ENCODE results near the gene CABYR.

DNA sequence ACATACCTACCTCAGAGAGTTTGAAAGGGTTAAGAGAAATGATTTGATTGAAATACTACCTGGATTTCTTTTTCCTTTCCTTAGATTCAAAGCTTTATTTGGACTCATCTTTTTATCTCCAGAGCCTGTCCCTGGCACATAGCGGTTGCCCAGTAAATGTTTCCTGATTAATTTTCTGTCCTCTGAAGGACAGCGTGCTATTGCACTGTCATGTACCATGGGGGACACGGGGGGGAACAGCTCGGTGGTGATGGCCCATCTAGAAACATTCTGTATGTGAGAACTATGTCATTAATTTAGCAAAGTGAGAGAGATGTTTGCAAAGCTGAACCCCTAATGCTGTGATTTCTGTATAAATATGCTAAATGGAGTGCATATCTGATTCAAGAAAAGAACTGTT is 26.4 kb upstream of the CABYR start:
- TF ChIP-seq, protein P1, sequence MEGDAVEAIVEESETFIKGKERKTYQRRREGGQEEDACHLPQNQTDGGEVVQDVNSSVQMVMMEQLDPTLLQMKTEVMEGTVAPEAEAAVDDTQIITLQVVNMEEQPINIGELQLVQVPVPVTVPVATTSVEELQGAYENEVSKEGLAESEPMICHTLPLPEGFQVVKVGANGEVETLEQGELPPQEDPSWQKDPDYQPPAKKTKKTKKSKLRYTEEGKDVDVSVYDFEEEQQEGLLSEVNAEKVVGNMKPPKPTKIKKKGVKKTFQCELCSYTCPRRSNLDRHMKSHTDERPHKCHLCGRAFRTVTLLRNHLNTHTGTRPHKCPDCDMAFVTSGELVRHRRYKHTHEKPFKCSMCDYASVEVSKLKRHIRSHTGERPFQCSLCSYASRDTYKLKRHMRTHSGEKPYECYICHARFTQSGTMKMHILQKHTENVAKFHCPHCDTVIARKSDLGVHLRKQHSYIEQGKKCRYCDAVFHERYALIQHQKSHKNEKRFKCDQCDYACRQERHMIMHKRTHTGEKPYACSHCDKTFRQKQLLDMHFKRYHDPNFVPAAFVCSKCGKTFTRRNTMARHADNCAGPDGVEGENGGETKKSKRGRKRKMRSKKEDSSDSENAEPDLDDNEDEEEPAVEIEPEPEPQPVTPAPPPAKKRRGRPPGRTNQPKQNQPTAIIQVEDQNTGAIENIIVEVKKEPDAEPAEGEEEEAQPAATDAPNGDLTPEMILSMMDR (IDR thresholded peaks at IDR 0.05 in 8 of 11, conservative IDR thresholded peaks at IDR 0.05 in 3 of 11): no peak
- TF ChIP-seq POLR2A (IDR thresholded peaks at IDR 0.05): no peak
